GM12878 (cell line): ENCODE measurements around the gene NFKBIE. TPM values are rescaled to one million over a fixed set of nuclear protein-coding genes. Genes with fewer than 3 reads are reported as not detected.
A peak's percentile ranks its signal among the peaks of the same experiment; 100 is the strongest.

Source experiments
- ATAC-seq: fragments of 200-7000 bp; cut with Tn5 transposase; 3 replicates; pipeline ENCODE4 v1.9.1; 2020; ENCODE audit warnings: mild to moderate bottlenecking, moderate library complexity
- BruUV-seq: library from RNA; stranded (reverse); fragments of 400-500 nt; replicated peaks from 2 replicates; lab custom pipeline; 2021; lab: Mats Ljungman, UMichigan
- CTCF ChIA-PET: fragments of 300-600 bp; sonication (Branson Sonifier 250); formaldehyde crosslinking; extraction: SDS; loops from one replicate; lab custom pipeline; 2021; ENCODE audit warnings: inconsistent platforms; lab: Yijun Ruan, JAX
- POLR2A ChIA-PET: fragments of 350-600 bp; formaldehyde crosslinking; extraction: SDS; loops from one replicate; lab custom pipeline; 2021; ENCODE audit warnings: inconsistent platforms; lab: Charles Lee
- RAD21 ChIA-PET: fragments of 300-600 bp; sonication (Branson Sonifier 250); formaldehyde crosslinking; loops from one replicate; lab custom pipeline; 2023; ENCODE audit warnings: antibody characterized with exemption; ENCODE audit not compliant: unreplicated experiment; lab: Charles Lee
- SMC1A ChIA-PET: fragments of 300-600 bp; sonication (Branson Sonifier 250); formaldehyde crosslinking; loops from one replicate; lab custom pipeline; 2023; ENCODE audit not compliant: unreplicated experiment, uncharacterized antibody; lab: Charles Lee
- DNase-seq: peaks from one replicate; pipeline ENCODE4 v3.0.0-alpha.2; 2011; ENCODE audit warnings: low read depth, low spot score
- FAIRE-seq: peaks from 3 replicates; lab custom pipeline; 2011; peaks lifted over from hg19 to GRCh38; lab: Jason Lieb, UNC
- H2AFZ ChIP-seq: 2 replicates; pipeline ENCODE4 v1.6.0; 2011; ENCODE audit warnings: low read depth, low read length, control low read depth; ENCODE audit not compliant: control insufficient read depth
- H3K27ac ChIP-seq: 2 replicates; pipeline ENCODE4 v1.5.1; 2011; ENCODE audit warnings: control low read depth; ENCODE audit not compliant: control insufficient read depth, insufficient read depth
- H3K27me3 ChIP-seq, 2 experiments: replicated peaks in 1 of 2; 2 replicates each; pipeline versions ENCODE4 v1.6.0 to v1.6.1; 2011; ENCODE audit warnings: low read length in 1 of 2; ENCODE audit not compliant: control insufficient read depth in 2 of 2, insufficient read depth in 2 of 2
- H3K36me3 ChIP-seq, 2 experiments: 2 replicates each; pipeline ENCODE4 v1.5.1; 2011; ENCODE audit warnings: low read length in 1 of 2; ENCODE audit not compliant: control insufficient read depth in 2 of 2, insufficient read depth in 2 of 2
- H3K4me1 ChIP-seq: 2 replicates; pipeline ENCODE4 v1.6.1; 2011; ENCODE audit warnings: mild to moderate bottlenecking, low read length, moderate library complexity, mixed read lengths; ENCODE audit not compliant: control insufficient read depth, insufficient read depth
- H3K4me2 ChIP-seq: 2 replicates; pipeline ENCODE4 v1.6.0; 2011; ENCODE audit warnings: control low read depth; ENCODE audit not compliant: control insufficient read depth, insufficient read depth
- H3K4me3 ChIP-seq: fragments of 200-600 bp; sonication (generic); 2 replicates; pipeline ENCODE4 v1.5.1; 2016
- H3K79me2 ChIP-seq: 2 replicates; pipeline ENCODE4 v1.6.0; 2011; ENCODE audit warnings: low read length; ENCODE audit not compliant: control insufficient read depth, insufficient read depth
- H3K9ac ChIP-seq: 2 replicates; pipeline ENCODE4 v1.8.0; 2011; ENCODE audit warnings: low read length, control low read depth, mixed read lengths; ENCODE audit not compliant: control insufficient read depth, insufficient read depth
- H3K9me3 ChIP-seq: replicated peaks from 3 replicates; pipeline ENCODE4 v1.5.1; 2011; ENCODE audit warnings: mild to moderate bottlenecking, low read length; ENCODE audit not compliant: control insufficient read depth, insufficient read depth
- H4K20me1 ChIP-seq: 2 replicates; pipeline ENCODE4 v1.6.0; 2011; ENCODE audit not compliant: control insufficient read depth, insufficient read depth
- ESRRA ChIP-seq: IDR thresholded peaks from 2 replicates; pipeline ENCODE4 v1.6.1; 2012; ENCODE audit warnings: mild to moderate bottlenecking, low read length, improper control_type of control experiment
- LARP7 ChIP-seq: fragments of 450-650 bp; IDR thresholded peaks from 2 replicates; pipeline ENCODE4 v1.6.1; 2017; ENCODE audit warnings: mild to moderate bottlenecking
- MLLT1 ChIP-seq: fragments of 450-650 bp; IDR thresholded peaks from 2 replicates; pipeline ENCODE4 v1.6.1; 2016; ENCODE audit warnings: mild to moderate bottlenecking
- NBN ChIP-seq: fragments of 450-650 bp; IDR thresholded peaks from 2 replicates; pipeline ENCODE4 v1.6.1; 2016
- SKIL ChIP-seq: fragments of 450-650 bp; IDR thresholded peaks from 2 replicates; pipeline ENCODE4 v1.6.1; 2017; ENCODE audit warnings: mild to moderate bottlenecking, low read depth, inconsistent platforms; ENCODE audit not compliant: poor library complexity, severe bottlenecking
- SMARCA5 ChIP-seq: fragments of 450-650 bp; IDR thresholded peaks from 2 replicates; pipeline ENCODE4 v1.6.1; 2017; ENCODE audit warnings: mild to moderate bottlenecking
- SPI1 ChIP-seq: IDR thresholded peaks from 2 replicates; pipeline ENCODE4 v1.6.1; 2011; ENCODE audit warnings: low read depth, mild to moderate bottlenecking, low read length, moderate library complexity, borderline replicate concordance; ENCODE audit not compliant: insufficient read depth
- WGBS: methylation state at CpG from one replicate; pipeline ENCODE4 v1.1.6; 2016; ENCODE audit warnings: low lambda C conversion rate; ENCODE audit not compliant: insufficient replicate concordance, insufficient coverage; ENCODE audit errors: missing lambda C conversion rate; 5-methylcytosine and 5-hydroxymethylcytosine counted together
- in situ Hi-C: fragments of 300-500 bp; cut with MboI; formaldehyde crosslinking; loops from 9 replicates; pipeline ENCODE4 v1.14.3; 2018; ENCODE audit warnings: mixed read lengths
- intact Hi-C: fragments of 100-400 bp; cut with micrococcal nuclease; formaldehyde crosslinking; loops from one replicate; pipeline ENCODE4 v1.14.2; 2022; ENCODE audit not compliant: unreplicated experiment
- polyA plus RNA-seq, 11 experiments: library from polyadenylated mRNA; depleted of rRNA in 4 of 11; unstranded in 6 of 11; stranded (reverse) in 5 of 11; fragments of >200 nt; fragmentation: Nextera tagmentation in 4 of 11; fragmentation: Illumina TruSeq in 1 of 11; extraction: Ambion mirVana in 4 of 11; extraction: Trizol in 1 of 11; gene quantifications; 1 replicate in 1 of 11; 2 replicates in 10 of 11; pipeline versions ENCODE4 v1.2.1 to v1.2.3, GENCODE V29; 2011 to 2016; ENCODE audit warnings: inconsistent platforms in 2 of 11, missing spikeins in 2 of 11, low read depth in 1 of 11
- total RNA-seq, 4 experiments: library from RNA; depleted of rRNA in 3 of 4; stranded (reverse); fragments of >200 nt in 3 of 4; fragmentation: Illumina TruSeq in 1 of 4; extraction: Trizol in 1 of 4; gene quantifications; 2 replicates each; pipeline versions ENCODE4 v1.2.1 to v1.2.3, GENCODE V29; 2013 to 2021

NFKBIE gene
- total and polyA plus RNA-seq, 10 of the 15 experiments (the other 5 are each of a cell fraction or from before 2014, with no cell fraction given) = 10.4 to 106 (median 38.8) TPM

- TF ChIP-seq SKIL = peak; percentile 93
- TF ChIP-seq, all 136 proteins: peak for 47
These were observed 4.7 kb downstream of the NFKBIE start (continued) for GRCh38 chr6:44260451-44261297.

- POLR2A ChIA-PET = interaction anchor here (0.6 to 10.7 kb wide), 3 partner anchors 9 to 20 kb away, joined by 5 to 131 read pairs (median 9); partner anchors contain the start of gene HSP90AB1
These were observed 5.3 kb downstream of the NFKBIE start for GRCh38 chr6:44260011-44260410.

More at GRCh38 chr6:44260011-44260410, 5.3 kb downstream of the NFKBIE start:
- TF ChIP-seq MLLT1 = peak; percentile 9; the same call in 1 of the 2 replicates
- no peak for TF ChIP-seq ESRRA
- TF ChIP-seq NBN = no peak
- no peak for TF ChIP-seq SMARCA5
- TF ChIP-seq LARP7 = 0 out of 2 replicates have a peak, but pooled peaks have one; percentile 14
- peak; percentile 6; the same call in 1 of the 2 replicates for TF ChIP-seq SPI1
- peak overlapping the region; percentile 99 for H3K27ac ChIP-seq
- no peak overlapping the region for H2AFZ ChIP-seq
- WGBS = 44% methylated on average over 8 of the region's 8 CpGs
- H3K79me2 ChIP-seq = peaks cover 90% of the 10 kb centered on the region
- peak overlapping the region; percentile 98 for H3K4me2 ChIP-seq
- in situ Hi-C loops (no loop called here), intact Hi-C loops (no loop called here)
- peak overlapping the region; percentile 30; the same call in 1 of the 2 replicates for H3K4me3 ChIP-seq
- FAIRE-seq = no peak
- H3K36me3 ChIP-seq = peaks cover 16 to 21% of the 10 kb centered on the region in 2 experiments
- H3K9ac ChIP-seq = peak overlapping the region; percentile 90
- H3K4me1 ChIP-seq = peaks cover 65% of the 10 kb centered on the region
- peaks cover 4% of the 10 kb centered on the region; the same call in 1 of the 2 replicates for H4K20me1 ChIP-seq
- H3K9me3 ChIP-seq = no peaks in the 10 kb centered on the region
- no peaks in the 10 kb centered on the region for H3K27me3 ChIP-seq
- DNase-seq = no peak
- ChIA-PET RAD21 (interaction anchor here (0.6 kb wide), 1 partner anchor 13 kb away, joined by 3 read pairs; the partner anchor contains the start of gene HSP90AB1), SMC1A (interaction anchor here (0.6 kb wide), 1 partner anchor 12 kb away, joined by 3 read pairs; no protein-coding TSS in a partner anchor), CTCF (interaction anchor here (0.9 to 1.5 kb wide), 3 partner anchors 8 to 53 kb away, joined by 3 read pairs; partner anchors contain the start of gene AARS2)
- ATAC-seq = no peak
- no TSS peak for BruUV-seq
